Measurements from ENCODE around the gene GTF2H2C_2.
"Not testable (repeated sequence)": the region's sequence is repeated elsewhere in the genome, so short reads cannot be mapped to it uniquely, and the experiment has no call there.

Gene GTF2H2C_2

GRCh38 chr5:70415117-70415516 is at the start of gene GTF2H2C_2:
Gene GTF2H2C_2 (plus strand): TSS chr5:70415368.
- H3K27ac Mint-ChIP-seq; H3K4me3 Mint-ChIP-seq; POLR2A ChIA-PET; DNase-seq; H3K4me1 Mint-ChIP-seq; H3K9me3 Mint-ChIP-seq; CTCF ChIA-PET; H3K36me3 Mint-ChIP-seq (ENCODE audit: low read depth); H3K27me3 Mint-ChIP-seq: not testable (repeated sequence)

DNA sequence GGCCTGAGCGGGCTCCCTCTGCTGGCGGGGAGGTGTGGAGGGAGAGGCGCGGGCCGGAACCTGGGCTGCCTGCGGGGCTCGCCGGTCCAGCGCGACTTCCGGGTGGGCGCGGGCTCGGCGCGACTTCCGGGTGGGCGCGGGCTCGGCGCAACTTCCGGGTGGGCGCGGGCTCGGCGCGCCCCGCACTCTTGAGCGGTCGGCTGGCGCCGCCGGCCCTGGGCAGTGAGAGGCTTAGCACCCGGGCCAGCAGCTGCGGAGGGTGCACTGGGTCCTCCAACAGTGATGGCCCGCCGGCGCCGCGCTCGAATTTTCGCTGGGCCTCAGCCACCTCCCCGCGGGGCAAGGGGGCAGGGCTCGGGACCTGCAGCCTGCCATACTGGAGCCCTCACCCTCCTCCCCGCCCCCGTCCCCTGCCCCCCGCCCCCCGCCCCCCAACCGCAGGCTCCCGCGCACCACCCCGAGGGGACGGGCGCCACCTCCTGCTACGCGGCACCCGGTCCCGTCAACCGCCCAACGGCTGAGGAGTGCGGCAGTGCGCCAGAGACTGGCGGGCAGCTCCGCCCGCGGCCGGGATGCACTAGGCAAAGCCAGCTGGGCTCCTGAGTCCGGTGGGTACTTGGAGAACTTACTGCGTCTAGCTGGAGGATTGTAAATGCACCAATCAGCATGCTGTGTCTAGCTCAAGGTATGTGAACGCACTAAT is 14.0 kb upstream of the GTF2H2C_2 start:
- POLR2A ChIA-PET; H3K4me1 Mint-ChIP-seq; H3K36me3 Mint-ChIP-seq (ENCODE audit: low read depth); H3K27ac Mint-ChIP-seq; H3K4me3 Mint-ChIP-seq; CTCF ChIA-PET; H3K27me3 Mint-ChIP-seq; DNase-seq; H3K9me3 Mint-ChIP-seq: not testable (repeated sequence)

GRCh38 chr5:70421322-70421721 is 6.2 kb downstream of the GTF2H2C_2 start:
- H3K27me3 Mint-ChIP-seq; DNase-seq; H3K9me3 Mint-ChIP-seq; H3K36me3 Mint-ChIP-seq (ENCODE audit: low read depth); CTCF ChIA-PET; H3K27ac Mint-ChIP-seq; H3K4me3 Mint-ChIP-seq; H3K4me1 Mint-ChIP-seq; POLR2A ChIA-PET: not testable (repeated sequence)

GRCh38 chr5:70423215-70423614 is 8.0 kb downstream of the GTF2H2C_2 start:
- H3K36me3 Mint-ChIP-seq (ENCODE audit: low read depth); H3K9me3 Mint-ChIP-seq; POLR2A ChIA-PET; CTCF ChIA-PET; H3K27ac Mint-ChIP-seq; DNase-seq; H3K27me3 Mint-ChIP-seq; H3K4me1 Mint-ChIP-seq; H3K4me3 Mint-ChIP-seq: not testable (repeated sequence)

DNA sequence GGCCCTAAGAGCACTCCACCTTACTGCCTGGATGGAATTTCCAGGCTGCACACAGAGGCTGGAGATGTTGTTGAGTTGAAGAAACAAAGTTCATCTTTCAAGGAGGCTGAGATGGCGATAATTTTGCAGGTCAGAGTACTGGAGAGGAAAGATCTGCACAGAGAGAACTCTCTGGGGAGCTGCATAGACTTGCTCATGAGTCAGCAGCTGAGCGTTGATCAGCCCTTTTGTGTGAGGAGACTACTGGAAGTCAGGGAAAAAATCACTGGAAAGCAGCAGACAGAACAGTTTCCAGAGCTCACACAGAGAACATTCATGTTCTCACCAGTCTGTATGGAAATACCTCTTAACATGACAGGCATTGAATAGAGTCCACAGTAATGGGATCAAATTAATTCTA is 23.4 kb downstream of the GTF2H2C_2 start:
- CTCF ChIA-PET; H3K4me3 Mint-ChIP-seq; H3K4me1 Mint-ChIP-seq; DNase-seq; H3K27me3 Mint-ChIP-seq; H3K27ac Mint-ChIP-seq; POLR2A ChIA-PET; H3K9me3 Mint-ChIP-seq; H3K36me3 Mint-ChIP-seq (ENCODE audit: low read depth): not testable (repeated sequence)

GRCh38 chr5:70449565-70449964 is 34.4 kb downstream of the GTF2H2C_2 start:
- H3K9me3 Mint-ChIP-seq; DNase-seq; H3K27me3 Mint-ChIP-seq; POLR2A ChIA-PET; H3K36me3 Mint-ChIP-seq (ENCODE audit: low read depth); CTCF ChIA-PET; H3K4me1 Mint-ChIP-seq; H3K4me3 Mint-ChIP-seq; H3K27ac Mint-ChIP-seq: not testable (repeated sequence)

GRCh38 chr5:70451249-70451984 is 36.2 kb downstream of the GTF2H2C_2 start:
- H3K9me3 Mint-ChIP-seq; H3K27me3 Mint-ChIP-seq; H3K27ac Mint-ChIP-seq; H3K36me3 Mint-ChIP-seq (ENCODE audit: low read depth); CTCF ChIA-PET; DNase-seq; H3K4me1 Mint-ChIP-seq; POLR2A ChIA-PET; H3K4me3 Mint-ChIP-seq: not testable (repeated sequence)

- DNase-seq; H3K9me3 Mint-ChIP-seq; CTCF ChIA-PET; H3K36me3 Mint-ChIP-seq (ENCODE audit: low read depth); H3K27me3 Mint-ChIP-seq; H3K27ac Mint-ChIP-seq; H3K4me1 Mint-ChIP-seq; POLR2A ChIA-PET; H3K4me3 Mint-ChIP-seq: not testable (repeated sequence)
These were observed 41.9 kb downstream of the GTF2H2C_2 start for GRCh38 chr5:70457093-70457492.

GRCh38 chr5:70459188-70459587 is 44.0 kb downstream of the GTF2H2C_2 start:
- DNase-seq; H3K4me3 Mint-ChIP-seq; H3K9me3 Mint-ChIP-seq; H3K36me3 Mint-ChIP-seq (ENCODE audit: low read depth); CTCF ChIA-PET; H3K27me3 Mint-ChIP-seq; H3K27ac Mint-ChIP-seq; H3K4me1 Mint-ChIP-seq; POLR2A ChIA-PET: not testable (repeated sequence)

GRCh38 chr5:70461984-70462383 is 46.8 kb downstream of the GTF2H2C_2 start:
- CTCF ChIA-PET; H3K4me1 Mint-ChIP-seq; H3K9me3 Mint-ChIP-seq; DNase-seq; H3K4me3 Mint-ChIP-seq; POLR2A ChIA-PET; H3K27me3 Mint-ChIP-seq; H3K27ac Mint-ChIP-seq; H3K36me3 Mint-ChIP-seq (ENCODE audit: low read depth): not testable (repeated sequence)

DNA sequence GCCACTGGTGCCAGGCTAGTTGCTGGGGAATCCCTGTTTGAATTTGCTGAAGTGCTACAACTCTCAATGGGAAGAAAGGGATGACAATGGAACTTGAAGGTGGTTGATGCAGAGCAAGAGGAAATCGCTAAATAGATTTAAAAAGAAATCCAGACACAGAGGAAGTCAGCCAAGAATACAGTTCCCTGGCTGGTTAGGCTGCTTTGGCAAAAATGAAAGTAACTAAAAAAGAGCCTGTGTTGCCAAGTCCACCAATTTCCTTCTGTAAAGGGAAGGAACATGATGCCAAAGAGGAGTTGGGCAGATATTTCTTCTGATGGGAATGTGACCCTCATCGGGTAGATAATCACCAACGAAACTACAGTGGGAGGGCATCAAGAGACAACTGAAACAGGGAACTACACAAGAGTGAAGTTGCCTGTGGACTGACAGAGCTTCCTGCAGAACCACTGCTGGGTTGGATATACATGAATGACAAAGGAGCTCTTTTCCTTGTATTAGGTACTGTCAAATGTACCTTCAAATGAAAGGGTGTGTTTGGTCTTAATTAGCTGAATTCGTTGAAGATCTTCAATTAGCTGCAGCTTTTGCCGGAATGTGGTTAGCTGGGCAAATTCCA is 49.0 kb downstream of the GTF2H2C_2 start:
- H3K27me3 Mint-ChIP-seq; DNase-seq; H3K36me3 Mint-ChIP-seq (ENCODE audit: low read depth); CTCF ChIA-PET; H3K4me3 Mint-ChIP-seq; H3K4me1 Mint-ChIP-seq; H3K27ac Mint-ChIP-seq; POLR2A ChIA-PET; H3K9me3 Mint-ChIP-seq: not testable (repeated sequence)

GRCh38 chr5:70469926-70470509 is 54.9 kb downstream of the GTF2H2C_2 start:
- CTCF ChIA-PET; H3K9me3 Mint-ChIP-seq; H3K36me3 Mint-ChIP-seq (ENCODE audit: low read depth); H3K4me1 Mint-ChIP-seq; DNase-seq; H3K4me3 Mint-ChIP-seq; H3K27ac Mint-ChIP-seq; POLR2A ChIA-PET; H3K27me3 Mint-ChIP-seq: not testable (repeated sequence)
